Panc1 (cell line): ENCODE measurements around the gene BANF2. TPM values are rescaled to one million over a fixed set of nuclear protein-coding genes. Genes with fewer than 3 reads are reported as not detected.

Experiments
- ATAC-seq: fragments of 200-7000 bp; cut with Tn5 transposase; 2 replicates; pipeline ENCODE4 v1.9.1; 2020; ENCODE audit warnings: mild to moderate bottlenecking, moderate library complexity
- BruUV-seq: library from RNA; stranded (reverse); fragments of 400-500 nt; replicated peaks from 2 replicates; lab custom pipeline; 2021; lab: Mats Ljungman, UMichigan
- CTCF ChIA-PET: fragments of 300-600 bp; sonication (Branson Sonifier 250); formaldehyde crosslinking; loops from one replicate; lab custom pipeline; 2022; ENCODE audit warnings: antibody characterized with exemption; lab: Charles Lee
- POLR2A ChIA-PET: fragments of 300-600 bp; sonication (Branson Sonifier 250); formaldehyde crosslinking; loops from one replicate; lab custom pipeline; 2022; ENCODE audit warnings: antibody characterized with exemption; lab: Charles Lee
- DNase-seq: peaks from one replicate; pipeline ENCODE4 v3.0.0-alpha.2; 2010; ENCODE audit warnings: low read depth, low spot score
- H3K27ac ChIP-seq: 2 replicates; pipeline ENCODE4 v1.5.1; 2011; ENCODE audit warnings: mild to moderate bottlenecking, low read length, inconsistent platforms
- H3K27me3 ChIP-seq: fragments of 200-500 bp; sonication (Bioruptor generic); 2 replicates; pipeline ENCODE4 v1.6.0; 2014; ENCODE audit warnings: low read length, inconsistent platforms; ENCODE audit not compliant: control insufficient read depth, insufficient read depth
- H3K36me3 ChIP-seq: fragments of 200-500 bp; sonication (Bioruptor generic); 2 replicates; pipeline ENCODE4 v1.5.1; 2014; ENCODE audit warnings: inconsistent platforms, mild to moderate bottlenecking, low read length, moderate library complexity; ENCODE audit not compliant: control insufficient read depth, insufficient read depth
- H3K4me1 ChIP-seq: 2 replicates; pipeline ENCODE4 v1.5.1; 2011; ENCODE audit warnings: inconsistent platforms, mild to moderate bottlenecking, low read length, moderate library complexity; ENCODE audit not compliant: control insufficient read depth, insufficient read depth
- H3K4me3 ChIP-seq, 2 experiments: 2 replicates each; pipeline ENCODE4 v1.5.1; 2011 to 2012; ENCODE audit warnings: low read depth in 2 of 2, low read length in 2 of 2, mild to moderate bottlenecking in 2 of 2, inconsistent platforms in 1 of 2, moderate library complexity in 1 of 2
- H3K9me3 ChIP-seq: fragments of 200-500 bp; sonication (Bioruptor generic); 2 replicates; pipeline ENCODE4 v1.5.1; 2014; ENCODE audit warnings: low read depth, mild to moderate bottlenecking, inconsistent platforms, low read length, moderate library complexity; ENCODE audit not compliant: control insufficient read depth, insufficient read depth
- POLR2AphosphoS5 ChIP-seq: IDR thresholded peaks from 2 replicates; pipeline ENCODE4 v1.6.1; 2012; ENCODE audit warnings: mild to moderate bottlenecking, low read depth, low read length, moderate library complexity
- REST ChIP-seq, 2 experiments: IDR thresholded peaks; 2 replicates each; pipeline ENCODE4 v1.6.1; 2011 to 2012; ENCODE audit warnings: low read depth in 2 of 2, control low read depth in 1 of 2, low read length in 1 of 2, mild to moderate bottlenecking in 1 of 2, moderate library complexity in 1 of 2; ENCODE audit not compliant: insufficient read depth in 1 of 2
- SIN3A ChIP-seq: IDR thresholded peaks from 2 replicates; pipeline ENCODE4 v1.6.1; 2012; ENCODE audit warnings: low read depth, mild to moderate bottlenecking, low read length, moderate library complexity, borderline replicate concordance; ENCODE audit not compliant: insufficient read depth
- TCF7L2 ChIP-seq: IDR thresholded peaks from 2 replicates; pipeline ENCODE4 v1.6.1; 2011; ENCODE audit warnings: mild to moderate bottlenecking, low read depth, low read length, inconsistent platforms
- in situ Hi-C: cut with HindIII; loops from 2 replicates; pipeline ENCODE4 v1.10.0; 2016; ENCODE audit warnings: low sequenced_read_pairs, low pct_unique_long_range_greater_than_20kb
- intact Hi-C: fragments of 100-400 bp; cut with micrococcal nuclease; formaldehyde crosslinking; loops from one replicate; pipeline ENCODE4 v1.10.0; 2022; ENCODE audit not compliant: unreplicated experiment
- total RNA-seq: library from RNA; stranded (reverse); gene quantifications from one replicate; pipeline ENCODE4 v1.2.1, GENCODE V29; 2021; ENCODE audit not compliant: unreplicated experiment
- TF ChIP-seq, protein P1 (sequence below): fragments of 450-650 bp; IDR thresholded peaks from 2 replicates; pipeline ENCODE4 v1.5.1; 2017; ENCODE audit warnings: mild to moderate bottlenecking

The BANF2 gene
- total RNA-seq, 1 experiment from 2014 or later: not detected

DNA sequence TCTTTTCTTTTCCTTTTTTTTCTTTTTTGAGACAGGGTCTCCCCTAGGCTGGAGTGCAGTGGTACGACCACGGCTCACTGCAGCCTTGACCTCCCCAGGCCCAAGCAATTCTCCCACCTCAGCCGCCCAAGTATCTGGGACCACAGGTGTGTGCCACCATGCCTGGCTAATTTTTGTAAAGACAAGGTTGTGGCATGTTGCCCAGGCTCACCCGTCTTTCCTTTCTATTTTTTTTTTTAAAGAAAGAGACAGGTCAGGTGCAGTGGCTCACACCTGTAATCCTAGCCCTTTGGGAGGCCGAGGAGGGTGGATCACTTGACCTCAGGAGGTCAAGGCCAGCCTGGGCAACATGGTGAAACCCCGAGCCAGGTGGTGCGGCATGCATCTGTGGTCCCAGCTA is 16.6 kb downstream of the BANF2 start:
- CTCF ChIA-PET: no interaction called here
- intact Hi-C loops (no loop called here), in situ Hi-C loops (no loop called here)
- ATAC-seq (no peak), DNase-seq (no peak)
- no TSS peak for BruUV-seq
- H3K36me3 ChIP-seq: no peaks in the 10 kb centered on the region
- no peaks in the 10 kb centered on the region for H3K27me3 ChIP-seq
- H3K4me3 ChIP-seq: no peak overlapping the region
- H3K27ac ChIP-seq: no peak overlapping the region
- POLR2A ChIA-PET: no interaction called here
- no peaks in the 10 kb centered on the region for H3K4me1 ChIP-seq
- TF ChIP-seq POLR2AphosphoS5 (no peak), SIN3A (no peak), TCF7L2 (no peak), REST (IDR thresholded peaks at IDR 0.05; ENCODE audit: insufficient read depth in 1 of 2, low read depth in 2 of 2, low read length in 1 of 2) (no peak)
- TF ChIP-seq, protein P1, sequence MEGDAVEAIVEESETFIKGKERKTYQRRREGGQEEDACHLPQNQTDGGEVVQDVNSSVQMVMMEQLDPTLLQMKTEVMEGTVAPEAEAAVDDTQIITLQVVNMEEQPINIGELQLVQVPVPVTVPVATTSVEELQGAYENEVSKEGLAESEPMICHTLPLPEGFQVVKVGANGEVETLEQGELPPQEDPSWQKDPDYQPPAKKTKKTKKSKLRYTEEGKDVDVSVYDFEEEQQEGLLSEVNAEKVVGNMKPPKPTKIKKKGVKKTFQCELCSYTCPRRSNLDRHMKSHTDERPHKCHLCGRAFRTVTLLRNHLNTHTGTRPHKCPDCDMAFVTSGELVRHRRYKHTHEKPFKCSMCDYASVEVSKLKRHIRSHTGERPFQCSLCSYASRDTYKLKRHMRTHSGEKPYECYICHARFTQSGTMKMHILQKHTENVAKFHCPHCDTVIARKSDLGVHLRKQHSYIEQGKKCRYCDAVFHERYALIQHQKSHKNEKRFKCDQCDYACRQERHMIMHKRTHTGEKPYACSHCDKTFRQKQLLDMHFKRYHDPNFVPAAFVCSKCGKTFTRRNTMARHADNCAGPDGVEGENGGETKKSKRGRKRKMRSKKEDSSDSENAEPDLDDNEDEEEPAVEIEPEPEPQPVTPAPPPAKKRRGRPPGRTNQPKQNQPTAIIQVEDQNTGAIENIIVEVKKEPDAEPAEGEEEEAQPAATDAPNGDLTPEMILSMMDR: no peak
- no peaks in the 10 kb centered on the region for H3K9me3 ChIP-seq

DNA sequence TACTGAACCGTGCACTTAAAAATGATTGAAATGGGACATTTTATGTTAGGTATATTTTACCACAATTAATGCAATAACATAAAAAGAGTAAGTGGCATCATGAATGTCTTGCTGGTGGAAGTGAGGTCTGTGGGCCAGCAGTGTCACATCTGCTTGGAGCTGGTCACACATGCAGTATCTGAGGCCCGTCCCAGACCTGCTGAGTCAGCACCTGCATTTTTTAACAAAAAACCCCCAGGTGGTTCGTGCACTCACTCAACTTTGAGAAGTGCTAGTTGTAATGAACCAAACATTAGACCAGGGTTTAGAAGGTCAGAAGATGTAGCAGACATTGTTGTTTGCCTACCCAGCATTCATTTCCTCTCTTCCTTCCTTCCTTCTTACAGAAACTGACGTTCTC is 21.0 kb downstream of the BANF2 start:
- Histone ChIP-seq H3K9me3 (no peaks in the 10 kb centered on the region), H3K36me3 (no peaks in the 10 kb centered on the region), H3K27ac (no peak overlapping the region), H3K27me3 (no peaks in the 10 kb centered on the region), H3K4me3 (no peak overlapping the region), H3K4me1 (no peaks in the 10 kb centered on the region)
- TF ChIP-seq SIN3A (no peak), POLR2AphosphoS5 (no peak)
- no peak for DNase-seq
- in situ Hi-C loops (no loop called here), intact Hi-C loops (no loop called here)
- CTCF ChIA-PET: no interaction called here
- POLR2A ChIA-PET: no interaction called here
- ATAC-seq: no peak
- no TSS peak for BruUV-seq

- H3K36me3 ChIP-seq: no peaks in the 10 kb centered on the region
- DNase-seq (no peak), ATAC-seq (no peak; the same call in 1 of the 2 replicates)
- no peak for TF ChIP-seq TCF7L2
- TF ChIP-seq SIN3A: no peak
- no peak for TF ChIP-seq POLR2AphosphoS5
- TF ChIP-seq, protein P1: no peak; the same call in 1 of the 2 replicates
- TF ChIP-seq REST (IDR thresholded peaks at IDR 0.05; ENCODE audit: insufficient read depth in 1 of 2, low read depth in 2 of 2, low read length in 1 of 2): no peak
- no TSS peak for BruUV-seq
- no peak overlapping the region for H3K27ac ChIP-seq
- ChIA-PET POLR2A (no interaction called here), CTCF (no interaction called here)
- in situ Hi-C loops: no loop called here
- intact Hi-C loops: no loop called here
- no peaks in the 10 kb centered on the region for H3K9me3 ChIP-seq
- H3K4me3 ChIP-seq: no peak overlapping the region
- H3K4me1 ChIP-seq: no peaks in the 10 kb centered on the region
- 0 out of 2 replicates have a peak, but pooled peaks cover 2% of the 10 kb centered on the region for H3K27me3 ChIP-seq
Observed at GRCh38 chr20:17721802-17722486, 22.2 kb downstream of the BANF2 start.
